Rectal smooth muscle tissue (tissue), 1 donor: ENCODE results near the gene ISCU.

Experiments used
- H3K27ac ChIP-seq: one replicate; pipeline ENCODE4 v1.7.0; 2013; ENCODE audit warnings: low read depth, low read length, inconsistent platforms
- H3K27me3 ChIP-seq: one replicate; pipeline ENCODE4 v1.7.0; 2013; ENCODE audit warnings: low read length; ENCODE audit not compliant: control insufficient read depth, insufficient read depth
- H3K36me3 ChIP-seq: one replicate; pipeline ENCODE4 v1.7.0; 2013; ENCODE audit warnings: low read length; ENCODE audit not compliant: control insufficient read depth, insufficient read depth
- H3K4me1 ChIP-seq: one replicate; pipeline ENCODE4 v1.7.0; 2013; ENCODE audit warnings: low read length; ENCODE audit not compliant: control insufficient read depth, insufficient read depth
- H3K4me3 ChIP-seq: one replicate; pipeline ENCODE4 v1.7.0; 2013; ENCODE audit warnings: low read length
- H3K9ac ChIP-seq: one replicate; pipeline ENCODE4 v1.7.0; 2013; ENCODE audit warnings: low read length

The ISCU gene

GRCh38 chr12:108578264-108578663 lies 15.9 kb downstream of the ISCU start:
- no peaks in the 10 kb centered on the region for H3K27me3 ChIP-seq
- H3K9ac ChIP-seq, result no peak overlapping the region
- H3K27ac ChIP-seq, result no peak overlapping the region
- H3K4me1 ChIP-seq, result no peaks in the 10 kb centered on the region
- no peaks in the 10 kb centered on the region for H3K36me3 ChIP-seq
- H3K4me3 ChIP-seq, result no peak overlapping the region

- Histone ChIP-seq H3K4me3 (no peak overlapping the region), H3K36me3 (no peaks in the 10 kb centered on the region), H3K27ac (no peak overlapping the region), H3K27me3 (no peaks in the 10 kb centered on the region), H3K4me1 (no peaks in the 10 kb centered on the region), H3K9ac (no peak overlapping the region)
Observed at GRCh38 chr12:108578813-108579212, 16.4 kb downstream of the ISCU start.

- Histone ChIP-seq H3K4me1 (no peaks in the 10 kb centered on the region), H3K9ac (no peak overlapping the region), H3K4me3 (no peak overlapping the region), H3K27me3 (no peaks in the 10 kb centered on the region), H3K27ac (no peak overlapping the region), H3K36me3 (no peaks in the 10 kb centered on the region)
Observed at GRCh38 chr12:108580531-108580930, 18.1 kb downstream of the ISCU start.

GRCh38 chr12:108581311-108582227 lies 19.2 kb downstream of the ISCU start:
- Histone ChIP-seq H3K27me3 (no peaks in the 10 kb centered on the region), H3K4me1 (no peaks in the 10 kb centered on the region), H3K36me3 (no peaks in the 10 kb centered on the region), H3K27ac (no peak overlapping the region), H3K9ac (no peak overlapping the region), H3K4me3 (no peak overlapping the region)

- no peaks in the 10 kb centered on the region for H3K4me1 ChIP-seq
- no peaks in the 10 kb centered on the region for H3K36me3 ChIP-seq
- no peak overlapping the region for H3K9ac ChIP-seq
- no peak overlapping the region for H3K4me3 ChIP-seq
- H3K27ac ChIP-seq, result no peak overlapping the region
- no peaks in the 10 kb centered on the region for H3K27me3 ChIP-seq
Observed at GRCh38 chr12:108582509-108582908, 20.1 kb downstream of the ISCU start.

GRCh38 chr12:108582978-108583770 lies 20.8 kb downstream of the ISCU start:
- no peak overlapping the region for H3K9ac ChIP-seq
- H3K27me3 ChIP-seq, result no peaks in the 10 kb centered on the region
- H3K27ac ChIP-seq, result no peak overlapping the region
- no peak overlapping the region for H3K4me3 ChIP-seq
- H3K4me1 ChIP-seq, result no peaks in the 10 kb centered on the region
- H3K36me3 ChIP-seq, result no peaks in the 10 kb centered on the region

GRCh38 chr12:108583991-108584390 lies 21.6 kb downstream of the ISCU start:
- Histone ChIP-seq H3K4me3 (no peak overlapping the region), H3K27ac (no peak overlapping the region), H3K4me1 (no peaks in the 10 kb centered on the region), H3K36me3 (no peaks in the 10 kb centered on the region), H3K27me3 (no peaks in the 10 kb centered on the region), H3K9ac (no peak overlapping the region)

GRCh38 chr12:108584456-108585065 lies 22.2 kb downstream of the ISCU start:
- Histone ChIP-seq H3K4me3 (no peak overlapping the region), H3K4me1 (no peaks in the 10 kb centered on the region), H3K27ac (no peak overlapping the region), H3K36me3 (no peaks in the 10 kb centered on the region), H3K27me3 (no peaks in the 10 kb centered on the region), H3K9ac (no peak overlapping the region)

GRCh38 chr12:108585864-108586263 lies 23.5 kb downstream of the ISCU start:
- no peaks in the 10 kb centered on the region for H3K4me1 ChIP-seq

GRCh38 chr12:108586306-108586705 lies 23.9 kb downstream of the ISCU start:
- no peak overlapping the region for H3K27ac ChIP-seq
- no peak overlapping the region for H3K4me3 ChIP-seq
- no peaks in the 10 kb centered on the region for H3K27me3 ChIP-seq
- no peaks in the 10 kb centered on the region for H3K4me1 ChIP-seq
- no peaks in the 10 kb centered on the region for H3K36me3 ChIP-seq
- no peak overlapping the region for H3K9ac ChIP-seq

More at GRCh38 chr12:108585864-108586263, 23.5 kb downstream of the ISCU start:
- Histone ChIP-seq H3K27me3 (no peaks in the 10 kb centered on the region), H3K4me3 (no peak overlapping the region), H3K36me3 (no peaks in the 10 kb centered on the region), H3K9ac (no peak overlapping the region), H3K27ac (no peak overlapping the region)

- no peak overlapping the region for H3K9ac ChIP-seq
- no peak overlapping the region for H3K4me3 ChIP-seq
- no peaks in the 10 kb centered on the region for H3K36me3 ChIP-seq
- H3K27ac ChIP-seq, result no peak overlapping the region
- H3K4me1 ChIP-seq, result no peaks in the 10 kb centered on the region
- no peaks in the 10 kb centered on the region for H3K27me3 ChIP-seq
Observed at GRCh38 chr12:108587826-108588225, 25.4 kb downstream of the ISCU start.

- Histone ChIP-seq H3K36me3 (no peaks in the 10 kb centered on the region), H3K27me3 (no peaks in the 10 kb centered on the region), H3K4me1 (no peaks in the 10 kb centered on the region), H3K4me3 (no peak overlapping the region), H3K9ac (no peak overlapping the region), H3K27ac (no peak overlapping the region)
Observed at GRCh38 chr12:108589028-108589839, 26.8 kb downstream of the ISCU start.
